Ascending aorta (tissue), 2 donors: ENCODE measurements around the gene FOCAD. TPM values are rescaled to one million over a fixed set of nuclear protein-coding genes. Genes with fewer than 3 reads are reported as not detected.

Experiments used
- DNase-seq, 2 donors: peaks; one replicate each; pipeline ENCODE4 v3.0.0-alpha.2; 2019; ENCODE audit warnings: low spot score in 2 of 2
- H3K27ac ChIP-seq, 2 donors: fragments of 200-600 bp; sonication (generic); one replicate each; pipeline ENCODE4 v1.5.1; 2016 to 2017; ENCODE audit warnings: mild to moderate bottlenecking in 1 of 2
- H3K27me3 ChIP-seq: fragments of 200-600 bp; sonication (generic); one replicate; pipeline ENCODE4 v1.5.1; 2017
- H3K36me3 ChIP-seq, 2 donors: fragments of 200-600 bp; sonication (generic); one replicate each; pipeline ENCODE4 v1.5.1; 2016
- H3K4me1 ChIP-seq, 2 donors: fragments of 200-600 bp; sonication (generic); one replicate each; pipeline ENCODE4 v1.5.1; 2016 to 2017; ENCODE audit warnings: mild to moderate bottlenecking in 1 of 2
- H3K4me3 ChIP-seq, 2 donors: fragments of 200-600 bp; sonication (generic); one replicate each; pipeline ENCODE4 v1.5.1; 2016 to 2017; ENCODE audit warnings: mild to moderate bottlenecking in 1 of 2
- H3K9me3 ChIP-seq, 2 donors: fragments of 200-600 bp; sonication (generic); one replicate each; pipeline ENCODE4 v1.5.1; 2016
- CTCF ChIP-seq, 3 experiments: fragments of 200-600 bp in 2 of 3; fragments of 450-650 bp in 1 of 3; sonication (generic) in 2 of 3; IDR thresholded peaks; one replicate each; pipeline ENCODE4 v1.5.1; 2016 to 2019; ENCODE audit warnings: antibody characterized with exemption in 3 of 3, mild to moderate bottlenecking in 1 of 3, moderate library complexity in 1 of 3
- intact Hi-C: fragments of 100-400 bp; cut with DNase I; formaldehyde crosslinking; loops from one replicate; pipeline ENCODE4 v1.15.1; 2023
- total RNA-seq: library from RNA; depleted of rRNA; stranded (reverse); fragments of >200 nt; gene quantifications from one replicate; pipeline ENCODE4 v1.1.0, GENCODE V29; 2016

Gene FOCAD
- total RNA-seq, 1 donor from 2014 or later, result 64.3 TPM

GRCh38 chr9:20880675-20881074 is 196.6 kb downstream of the FOCAD start:
- Histone ChIP-seq H3K27ac (no peak overlapping the region), H3K4me3 (no peak overlapping the region), H3K4me1 (no peaks in the 10 kb centered on the region), H3K27me3 (no peaks in the 10 kb centered on the region), H3K36me3 (peaks cover 4% of the 10 kb centered on the region in 2 donors), H3K9me3 (no peaks in the 10 kb centered on the region)
- intact Hi-C loops, result loop anchor here (10.0 kb wide), 1 partner anchor 64 kb away; no protein-coding TSS in a partner anchor
- DNase-seq, result no peak
- no peak for TF ChIP-seq CTCF (IDR thresholded peaks at IDR 0.05)

GRCh38 chr9:20884985-20885593 is 201.0 kb downstream of the FOCAD start:
- Histone ChIP-seq H3K36me3 (peaks cover 4% of the 10 kb centered on the region in 2 donors), H3K4me1 (no peaks in the 10 kb centered on the region), H3K9me3 (no peaks in the 10 kb centered on the region), H3K27ac (no peak overlapping the region), H3K4me3 (no peak overlapping the region), H3K27me3 (no peaks in the 10 kb centered on the region)
- peak; percentile 24 to 64 (median 52) for TF ChIP-seq CTCF (IDR thresholded peaks at IDR 0.05)
- peak in 1 of 2 donors; percentile 70 for DNase-seq
- intact Hi-C loops, result loop anchor here (1.0 to 10.0 kb wide), 2 partner anchors 60 to 226 kb away; no protein-coding TSS in a partner anchor

- intact Hi-C loops, result no loop called here
- Histone ChIP-seq H3K27me3 (no peaks in the 10 kb centered on the region), H3K36me3 (no peaks in the 10 kb centered on the region), H3K27ac (no peak overlapping the region), H3K4me1 (no peaks in the 10 kb centered on the region), H3K9me3 (no peaks in the 10 kb centered on the region), H3K4me3 (no peak overlapping the region)
- DNase-seq, result no peak
- no peak for TF ChIP-seq CTCF (IDR thresholded peaks at IDR 0.05)
Measured at GRCh38 chr9:20898885-20899554, 215.0 kb downstream of the FOCAD start.

- Histone ChIP-seq H3K9me3 (no peaks in the 10 kb centered on the region), H3K36me3 (no peaks in the 10 kb centered on the region), H3K27ac (no peak overlapping the region), H3K4me3 (no peak overlapping the region), H3K4me1 (no peaks in the 10 kb centered on the region), H3K27me3 (no peaks in the 10 kb centered on the region)
- no peak for TF ChIP-seq CTCF (IDR thresholded peaks at IDR 0.05)
- intact Hi-C loops, result no loop called here
- no peak for DNase-seq
Measured at GRCh38 chr9:20903212-20903611, 219.2 kb downstream of the FOCAD start.

- Histone ChIP-seq H3K27ac (no peak overlapping the region), H3K36me3 (no peaks in the 10 kb centered on the region), H3K27me3 (no peaks in the 10 kb centered on the region), H3K4me3 (no peak overlapping the region), H3K9me3 (no peaks in the 10 kb centered on the region), H3K4me1 (no peaks in the 10 kb centered on the region)
- DNase-seq, result no peak
- no peak for TF ChIP-seq CTCF (IDR thresholded peaks at IDR 0.05)
- intact Hi-C loops, result no loop called here
Measured at GRCh38 chr9:20904995-20905394, 220.9 kb downstream of the FOCAD start.
